Measurements from ENCODE around the gene GRXCR2. TPM values are rescaled to one million over a fixed set of nuclear protein-coding genes. Genes with fewer than 3 reads are reported as not detected.

GRXCR2 gene
- total and polyA plus RNA-seq, 2 of the 13 experiments (the other 11 are each of a cell fraction or from before 2014, with no cell fraction given) = not detected

DNA sequence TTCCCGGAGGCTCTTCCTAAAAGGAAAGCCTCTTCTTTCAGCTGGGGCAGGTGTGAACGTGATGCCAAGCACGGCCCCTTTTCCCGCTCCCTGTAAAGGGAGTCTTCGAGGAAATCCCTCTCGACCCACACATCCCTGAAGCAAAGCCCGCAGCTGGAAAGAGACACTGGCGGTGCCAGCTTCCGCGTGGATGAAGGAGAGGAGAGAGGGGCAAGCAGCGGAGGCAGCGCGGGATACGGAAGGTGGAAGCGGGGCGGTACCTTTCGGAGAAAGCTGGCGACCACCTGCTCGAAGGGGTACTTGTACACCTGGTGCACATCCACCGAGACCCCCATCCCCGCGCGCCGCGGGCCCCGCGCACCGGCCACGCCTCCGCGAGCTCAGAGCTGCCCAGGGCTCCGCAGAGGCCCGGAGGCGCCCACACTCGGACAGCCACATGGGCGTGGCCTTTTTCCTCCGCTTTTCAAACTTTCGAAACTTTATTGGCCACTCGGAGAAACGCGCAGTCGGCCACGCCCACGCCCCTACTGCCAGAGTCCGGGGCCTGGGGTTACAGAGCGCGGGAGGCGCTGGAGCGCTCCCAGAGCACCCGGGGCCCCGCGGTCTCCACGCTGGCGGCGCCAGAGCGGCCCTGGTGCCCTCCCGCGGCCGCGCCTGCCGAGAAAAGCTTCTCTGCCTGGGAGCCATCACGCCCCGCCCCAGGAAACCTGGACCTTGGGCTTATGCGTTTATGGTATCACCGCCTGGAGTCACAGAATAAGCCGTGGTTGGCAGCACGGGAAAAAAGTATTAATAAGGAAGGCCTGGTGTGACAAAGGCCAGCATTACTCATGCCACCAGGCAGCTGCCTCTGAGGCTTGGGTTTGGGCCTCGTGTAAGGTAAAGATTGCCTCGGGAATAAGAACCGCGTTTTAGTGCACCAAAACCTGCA, 37.6 kb downstream of the GRXCR2 start, which contains the start of gene PRELID2 (continued):
- TF ChIP-seq, protein P1, sequence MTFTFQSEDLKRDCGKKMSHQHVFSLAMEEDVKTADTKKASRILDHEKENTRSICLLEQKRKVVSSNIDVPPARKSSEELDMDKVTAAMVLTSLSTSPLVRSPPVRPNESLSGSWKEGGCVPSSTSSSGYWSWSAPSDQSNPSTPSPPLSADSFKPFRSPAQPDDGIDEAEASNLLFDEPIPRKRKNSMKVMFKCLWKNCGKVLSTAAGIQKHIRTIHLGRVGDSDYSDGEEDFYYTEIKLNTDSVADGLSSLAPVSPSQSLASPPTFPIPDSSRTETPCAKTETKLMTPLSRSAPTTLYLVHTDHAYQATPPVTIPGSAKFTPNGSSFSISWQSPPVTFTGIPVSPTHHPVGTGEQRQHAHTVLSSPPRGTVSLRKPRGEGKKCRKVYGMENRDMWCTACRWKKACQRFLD (CRISPR knock-in tag; IDR thresholded peaks at IDR 0.05; ENCODE audit: borderline replicate concordance) = 0 out of 2 replicates have a peak, but pooled peaks have one; percentile 65
- TF ChIP-seq RBFOX2 (IDR thresholded peaks at IDR 0.05; ENCODE audit: low read depth, low read length) (peak; percentile 88), GABPB1 (CRISPR knock-in tag; IDR thresholded peaks at IDR 0.05) (peak; percentile 82; the same call in 1 of the 2 replicates), SCMH1 (CRISPR knock-in tag; IDR thresholded peaks at IDR 0.05; ENCODE audit: borderline replicate concordance) (no peak), SMAD3 (CRISPR knock-in tag; IDR thresholded peaks at IDR 0.05) (peak; percentile 84; the same call in 1 of the 2 replicates), ZNF33A (CRISPR knock-in tag; IDR thresholded peaks at IDR 0.05; ENCODE audit: borderline replicate concordance) (no peak), ZNF367 (CRISPR knock-in tag; IDR thresholded peaks at IDR 0.05; ENCODE audit: borderline replicate concordance) (no peak), ZBTB42 (CRISPR knock-in tag; IDR thresholded peaks at IDR 0.05) (peak; percentile 54; the same call in 1 of the 2 replicates), ZFX (CRISPR knock-in tag; IDR thresholded peaks at IDR 0.05; ENCODE audit: low read depth) (peak; percentile 96), ZFP41 (CRISPR knock-in tag; IDR thresholded peaks at IDR 0.05; ENCODE audit: borderline replicate concordance) (peak; percentile 36; the same call in 1 of the 2 replicates), GATA4 (IDR thresholded peaks at IDR 0.05; ENCODE audit: borderline replicate concordance, low read depth) (no peak), ZNF761 (CRISPR knock-in tag; conservative IDR thresholded peaks at IDR 0.05) (no peak; the same call in 1 of the 2 replicates), ZNF263 (CRISPR knock-in tag; IDR thresholded peaks at IDR 0.05) (peak; percentile 51), BORCS8-MEF2B (CRISPR knock-in tag; IDR thresholded peaks at IDR 0.05) (peak; percentile 65; the same call in 1 of the 2 replicates)
- TF ChIP-seq, protein P2, sequence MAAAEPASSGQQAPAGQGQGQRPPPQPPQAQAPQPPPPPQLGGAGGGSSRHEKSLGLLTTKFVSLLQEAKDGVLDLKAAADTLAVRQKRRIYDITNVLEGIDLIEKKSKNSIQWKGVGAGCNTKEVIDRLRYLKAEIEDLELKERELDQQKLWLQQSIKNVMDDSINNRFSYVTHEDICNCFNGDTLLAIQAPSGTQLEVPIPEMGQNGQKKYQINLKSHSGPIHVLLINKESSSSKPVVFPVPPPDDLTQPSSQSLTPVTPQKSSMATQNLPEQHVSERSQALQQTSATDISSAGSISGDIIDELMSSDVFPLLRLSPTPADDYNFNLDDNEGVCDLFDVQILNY (CRISPR knock-in tag; conservative IDR thresholded peaks at IDR 0.05) = peak; percentile 58
- TF ChIP-seq, protein P3, sequence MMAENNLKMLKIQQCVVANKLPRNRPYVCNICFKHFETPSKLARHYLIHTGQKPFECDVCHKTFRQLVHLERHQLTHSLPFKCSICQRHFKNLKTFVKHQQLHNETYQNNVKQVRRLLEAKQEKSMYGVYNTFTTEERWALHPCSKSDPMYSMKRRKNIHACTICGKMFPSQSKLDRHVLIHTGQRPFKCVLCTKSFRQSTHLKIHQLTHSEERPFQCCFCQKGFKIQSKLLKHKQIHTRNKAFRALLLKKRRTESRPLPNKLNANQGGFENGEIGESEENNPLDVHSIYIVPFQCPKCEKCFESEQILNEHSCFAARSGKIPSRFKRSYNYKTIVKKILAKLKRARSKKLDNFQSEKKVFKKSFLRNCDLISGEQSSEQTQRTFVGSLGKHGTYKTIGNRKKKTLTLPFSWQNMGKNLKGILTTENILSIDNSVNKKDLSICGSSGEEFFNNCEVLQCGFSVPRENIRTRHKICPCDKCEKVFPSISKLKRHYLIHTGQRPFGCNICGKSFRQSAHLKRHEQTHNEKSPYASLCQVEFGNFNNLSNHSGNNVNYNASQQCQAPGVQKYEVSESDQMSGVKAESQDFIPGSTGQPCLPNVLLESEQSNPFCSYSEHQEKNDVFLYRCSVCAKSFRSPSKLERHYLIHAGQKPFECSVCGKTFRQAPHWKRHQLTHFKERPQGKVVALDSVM (CRISPR knock-in tag; IDR thresholded peaks at IDR 0.05) = peak; percentile 46; the same call in 1 of the 2 replicates
- TF ChIP-seq, protein P4, sequence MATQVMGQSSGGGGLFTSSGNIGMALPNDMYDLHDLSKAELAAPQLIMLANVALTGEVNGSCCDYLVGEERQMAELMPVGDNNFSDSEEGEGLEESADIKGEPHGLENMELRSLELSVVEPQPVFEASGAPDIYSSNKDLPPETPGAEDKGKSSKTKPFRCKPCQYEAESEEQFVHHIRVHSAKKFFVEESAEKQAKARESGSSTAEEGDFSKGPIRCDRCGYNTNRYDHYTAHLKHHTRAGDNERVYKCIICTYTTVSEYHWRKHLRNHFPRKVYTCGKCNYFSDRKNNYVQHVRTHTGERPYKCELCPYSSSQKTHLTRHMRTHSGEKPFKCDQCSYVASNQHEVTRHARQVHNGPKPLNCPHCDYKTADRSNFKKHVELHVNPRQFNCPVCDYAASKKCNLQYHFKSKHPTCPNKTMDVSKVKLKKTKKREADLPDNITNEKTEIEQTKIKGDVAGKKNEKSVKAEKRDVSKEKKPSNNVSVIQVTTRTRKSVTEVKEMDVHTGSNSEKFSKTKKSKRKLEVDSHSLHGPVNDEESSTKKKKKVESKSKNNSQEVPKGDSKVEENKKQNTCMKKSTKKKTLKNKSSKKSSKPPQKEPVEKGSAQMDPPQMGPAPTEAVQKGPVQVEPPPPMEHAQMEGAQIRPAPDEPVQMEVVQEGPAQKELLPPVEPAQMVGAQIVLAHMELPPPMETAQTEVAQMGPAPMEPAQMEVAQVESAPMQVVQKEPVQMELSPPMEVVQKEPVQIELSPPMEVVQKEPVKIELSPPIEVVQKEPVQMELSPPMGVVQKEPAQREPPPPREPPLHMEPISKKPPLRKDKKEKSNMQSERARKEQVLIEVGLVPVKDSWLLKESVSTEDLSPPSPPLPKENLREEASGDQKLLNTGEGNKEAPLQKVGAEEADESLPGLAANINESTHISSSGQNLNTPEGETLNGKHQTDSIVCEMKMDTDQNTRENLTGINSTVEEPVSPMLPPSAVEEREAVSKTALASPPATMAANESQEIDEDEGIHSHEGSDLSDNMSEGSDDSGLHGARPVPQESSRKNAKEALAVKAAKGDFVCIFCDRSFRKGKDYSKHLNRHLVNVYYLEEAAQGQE (IDR thresholded peaks at IDR 0.05; ENCODE audit: borderline replicate concordance in 1 of 2, low read depth in 1 of 2, low read length in 2 of 2) = peak in 1 of 2 experiments; percentile 42; a peak in 1 of 4 replicates
- TF ChIP-seq, protein P5, sequence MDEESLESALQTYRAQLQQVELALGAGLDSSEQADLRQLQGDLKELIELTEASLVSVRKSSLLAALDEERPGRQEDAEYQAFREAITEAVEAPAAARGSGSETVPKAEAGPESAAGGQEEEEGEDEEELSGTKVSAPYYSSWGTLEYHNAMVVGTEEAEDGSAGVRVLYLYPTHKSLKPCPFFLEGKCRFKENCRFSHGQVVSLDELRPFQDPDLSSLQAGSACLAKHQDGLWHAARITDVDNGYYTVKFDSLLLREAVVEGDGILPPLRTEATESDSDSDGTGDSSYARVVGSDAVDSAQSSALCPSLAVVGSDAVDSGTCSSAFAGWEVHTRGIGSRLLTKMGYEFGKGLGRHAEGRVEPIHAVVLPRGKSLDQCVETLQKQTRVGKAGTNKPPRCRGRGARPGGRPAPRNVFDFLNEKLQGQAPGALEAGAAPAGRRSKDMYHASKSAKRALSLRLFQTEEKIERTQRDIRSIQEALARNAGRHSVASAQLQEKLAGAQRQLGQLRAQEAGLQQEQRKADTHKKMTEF (CRISPR knock-in tag; IDR thresholded peaks at IDR 0.05) = peak; percentile 96
